ENCODE data around the gene SRMS. TPM values are rescaled to one million over a fixed set of nuclear protein-coding genes. Genes with fewer than 3 reads are reported as not detected.

The SRMS gene
- total RNA-seq, 1 donor, result not detected

DNA sequence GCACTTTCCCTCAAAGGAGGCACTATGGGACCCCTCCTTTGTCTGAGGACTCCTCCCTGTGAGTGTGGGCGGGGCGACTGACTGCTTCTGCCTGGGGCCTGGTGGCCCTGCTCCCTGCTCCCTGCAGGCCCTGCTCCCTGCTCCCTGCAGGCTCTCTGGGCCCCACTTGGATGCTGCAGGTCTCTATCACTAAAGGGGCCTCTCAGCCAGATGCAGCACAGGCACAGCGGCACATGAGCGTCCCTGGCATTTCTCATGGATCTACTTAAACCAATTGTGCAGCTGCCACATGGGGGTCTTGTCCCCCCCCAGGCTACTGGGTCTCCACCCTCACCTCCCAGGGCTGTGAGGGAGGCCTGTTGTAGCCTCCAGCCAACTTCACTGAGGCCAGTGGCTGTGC is 56.5 kb downstream of the SRMS start:
- H3K4me1 ChIP-seq (ENCODE audit: insufficient read depth, low read length), result no peaks in the 10 kb centered on the region
- no peak overlapping the region for H2AFZ ChIP-seq (ENCODE audit: low read length)
- no peaks in the 10 kb centered on the region for H3K9me3 ChIP-seq (ENCODE audit: low read depth, low read length)
- no peak for TF ChIP-seq CTCF (IDR thresholded peaks at IDR 0.05; ENCODE audit: extremely low read depth, low read depth, low read length)
- no peaks in the 10 kb centered on the region for H4K20me1 ChIP-seq (ENCODE audit: insufficient read depth, low read length)
- H3K36me3 ChIP-seq (ENCODE audit: insufficient read depth, low read length), result no peaks in the 10 kb centered on the region
- no peak overlapping the region for H3K27ac ChIP-seq (ENCODE audit: low read depth, low read length)
- peaks cover 15% of the 10 kb centered on the region for H3K27me3 ChIP-seq (ENCODE audit: insufficient read depth, low read length)
- no peak overlapping the region for H3K4me2 ChIP-seq (ENCODE audit: insufficient read depth, low read length)
- peak; percentile 67 for DNase-seq (ENCODE audit: insufficient read length, low spot score, missing footprints)
- no peak overlapping the region for H3K4me3 ChIP-seq (ENCODE audit: insufficient read depth, low read length)
- H3K79me2 ChIP-seq (ENCODE audit: insufficient read depth, low read length), result no peaks in the 10 kb centered on the region

Other genes with a start within 250 kb of the SRMS start
- gene CHRNA4, start 186.4 kb downstream of the SRMS start, total RNA-seq, result not detected in 2 replicates
- 0.36 TPM in 1 of 2 replicates, not detected in the other for gene KCNQ2, start 75.1 kb downstream of the SRMS start, total RNA-seq
- not detected in 2 replicates for gene EEF1A2, start 48.7 kb downstream of the SRMS start, total RNA-seq
- 52.2 and 85.4 TPM in 2 replicates for gene PPDPF, start 27.0 kb downstream of the SRMS start, total RNA-seq
- under 0.01 TPM in 1 of 2 replicates, not detected in the other for gene PTK6, start 10.4 kb downstream of the SRMS start, total RNA-seq
- under 0.01 TPM in 1 of 2 replicates, not detected in the other for gene FNDC11, start 6.4 kb upstream of the SRMS start, total RNA-seq
- 23.3 and 27.5 TPM in 2 replicates for gene HELZ2, start 26.5 kb upstream of the SRMS start, total RNA-seq
- 7.4 and 9.4 TPM in 2 replicates for gene GMEB2, start 79.4 kb upstream of the SRMS start, total RNA-seq
- 1.1 and 2.1 TPM in 2 replicates for gene STMN3, start 105.7 kb upstream of the SRMS start, total RNA-seq
- gene RTEL1, start 110.6 kb upstream of the SRMS start, total RNA-seq, result 10.9 and 11.8 TPM in 2 replicates
- gene TNFRSF6B, start 148.9 kb upstream of the SRMS start, total RNA-seq, result 2.1 and 2.9 TPM in 2 replicates
- 21.7 and 23.0 TPM in 2 replicates for gene ARFRP1, start 160.2 kb upstream of the SRMS start, total RNA-seq
- 15.6 and 18.8 TPM in 2 replicates for gene ZGPAT, start 160.3 kb upstream of the SRMS start, total RNA-seq
- 1.8 and 2.9 TPM in 2 replicates for gene LIME1, start 188.9 kb upstream of the SRMS start, total RNA-seq
- 27.5 and 29.5 TPM in 2 replicates for gene SLC2A4RG, start 192.0 kb upstream of the SRMS start, total RNA-seq

All from osteoblast (primary cell).